C4-2B (cell line): Measurements from ENCODE around the gene ST7L.

Experiments used
- H3K27ac ChIP-seq: fragments of 450-650 bp; 2 replicates; pipeline ENCODE4 v1.5.1; 2017
- ZFX ChIP-seq: fragments of 450-650 bp; IDR thresholded peaks from 2 replicates; pipeline ENCODE4 v1.6.1; 2017
- TF ChIP-seq, protein P1 (sequence below): fragments of 450-650 bp; conservative IDR thresholded peaks from 2 replicates; pipeline ENCODE4 v1.5.1; 2017; ENCODE audit warnings: mild to moderate bottlenecking

ST7L gene

DNA sequence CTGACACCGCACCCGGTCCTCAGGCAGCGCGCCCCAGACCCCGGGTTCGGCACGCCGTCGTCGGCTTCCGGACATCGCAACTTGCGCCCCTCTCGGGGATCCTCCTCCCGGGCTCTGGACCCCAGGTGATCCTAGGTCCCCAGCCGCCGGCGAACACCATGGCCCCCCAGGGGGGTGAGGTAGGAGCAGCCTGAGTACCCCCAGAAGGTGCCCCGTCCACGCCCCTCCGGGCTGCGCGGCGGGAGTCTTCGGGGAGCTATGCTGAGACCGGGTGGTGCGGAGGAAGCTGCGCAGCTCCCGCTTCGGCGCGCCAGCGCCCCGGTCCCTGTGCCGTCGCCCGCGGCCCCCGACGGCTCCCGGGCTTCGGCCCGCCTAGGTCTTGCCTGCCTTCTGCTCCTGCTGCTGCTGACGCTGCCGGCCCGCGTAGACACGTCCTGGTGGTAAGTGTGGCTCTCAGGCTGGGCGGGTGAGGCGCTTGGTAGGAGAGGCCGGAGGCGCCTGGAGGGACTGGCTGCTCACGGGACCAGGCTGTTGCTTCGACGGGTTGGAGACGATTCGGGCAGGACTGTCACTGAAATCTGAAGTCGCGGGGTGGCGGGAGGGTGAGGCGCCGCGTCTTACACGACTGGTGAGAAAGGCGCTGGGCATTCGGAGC, 109.8 kb downstream of the ST7L start:
- no peak for TF ChIP-seq ZFX
- TF ChIP-seq, protein P1, sequence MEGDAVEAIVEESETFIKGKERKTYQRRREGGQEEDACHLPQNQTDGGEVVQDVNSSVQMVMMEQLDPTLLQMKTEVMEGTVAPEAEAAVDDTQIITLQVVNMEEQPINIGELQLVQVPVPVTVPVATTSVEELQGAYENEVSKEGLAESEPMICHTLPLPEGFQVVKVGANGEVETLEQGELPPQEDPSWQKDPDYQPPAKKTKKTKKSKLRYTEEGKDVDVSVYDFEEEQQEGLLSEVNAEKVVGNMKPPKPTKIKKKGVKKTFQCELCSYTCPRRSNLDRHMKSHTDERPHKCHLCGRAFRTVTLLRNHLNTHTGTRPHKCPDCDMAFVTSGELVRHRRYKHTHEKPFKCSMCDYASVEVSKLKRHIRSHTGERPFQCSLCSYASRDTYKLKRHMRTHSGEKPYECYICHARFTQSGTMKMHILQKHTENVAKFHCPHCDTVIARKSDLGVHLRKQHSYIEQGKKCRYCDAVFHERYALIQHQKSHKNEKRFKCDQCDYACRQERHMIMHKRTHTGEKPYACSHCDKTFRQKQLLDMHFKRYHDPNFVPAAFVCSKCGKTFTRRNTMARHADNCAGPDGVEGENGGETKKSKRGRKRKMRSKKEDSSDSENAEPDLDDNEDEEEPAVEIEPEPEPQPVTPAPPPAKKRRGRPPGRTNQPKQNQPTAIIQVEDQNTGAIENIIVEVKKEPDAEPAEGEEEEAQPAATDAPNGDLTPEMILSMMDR: no peak
- no peak overlapping the region for H3K27ac ChIP-seq

DNA sequence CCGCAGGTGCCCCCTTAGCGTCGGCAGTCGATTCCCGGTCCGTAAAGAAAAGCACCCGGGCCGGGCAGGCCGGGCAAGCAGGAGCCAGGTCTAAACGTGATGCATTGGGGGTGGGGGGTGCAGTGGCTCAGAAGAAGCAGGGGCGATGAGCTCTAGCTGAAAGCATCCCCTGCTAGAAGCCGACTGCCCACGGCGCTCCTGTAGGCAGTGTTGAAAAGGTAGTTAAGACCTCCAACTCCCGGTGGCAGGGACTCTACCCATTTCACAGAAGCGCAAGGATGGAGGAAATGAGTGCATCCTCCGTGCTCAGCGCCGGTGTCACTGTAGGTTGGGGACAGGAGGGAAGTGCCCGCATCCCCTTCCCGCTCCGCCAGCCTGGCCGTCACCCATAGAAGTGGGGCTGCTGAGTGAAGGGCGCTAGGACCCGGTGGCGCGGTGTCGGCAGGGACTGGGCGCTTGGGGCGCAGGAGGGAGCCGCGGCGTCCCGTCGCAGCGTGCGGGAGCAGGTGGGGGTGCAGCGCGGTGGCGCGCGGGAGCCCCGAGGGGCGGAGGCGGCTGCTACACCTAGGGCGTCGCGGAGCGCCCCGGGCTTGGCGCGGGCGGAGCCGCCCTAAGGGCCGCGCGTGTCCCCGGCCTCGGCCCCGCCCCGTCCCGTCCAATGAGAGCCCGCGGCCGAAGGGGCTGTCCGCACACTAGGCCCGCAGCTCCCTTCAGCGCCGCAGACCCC, 110.5 kb downstream of the ST7L start, which contains the start of gene WNT2B:
Gene WNT2B (plus strand): TSS at position 688 of the 727 bp plus-strand sequence. CDS start 298 bp downstream, outside the sequence.
- TF ChIP-seq, protein P1: no peak
- TF ChIP-seq ZFX: no peak
- no peak within 1 kb of the TSS for H3K27ac ChIP-seq

DNA sequence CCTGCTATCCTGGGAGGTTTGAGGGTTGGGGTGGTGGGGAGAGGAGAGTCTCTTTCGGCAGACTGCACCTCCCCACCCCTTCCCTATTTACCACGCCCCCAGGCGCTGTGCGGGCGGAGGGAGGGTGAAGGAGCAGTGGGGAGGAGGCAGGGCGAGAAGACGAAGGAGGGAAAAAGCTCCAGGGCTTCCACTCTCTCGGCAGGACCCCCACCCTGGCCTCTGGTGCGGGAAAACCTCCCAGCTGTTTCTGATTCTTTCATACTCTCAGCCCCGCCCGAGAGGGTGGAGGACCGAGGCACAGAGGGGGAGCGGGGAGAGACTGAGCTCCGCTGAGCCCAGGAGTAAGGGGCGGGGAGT, 111.0 kb downstream of the ST7L start:
- H3K27ac ChIP-seq: no peak overlapping the region
- no peak for TF ChIP-seq ZFX

DNA sequence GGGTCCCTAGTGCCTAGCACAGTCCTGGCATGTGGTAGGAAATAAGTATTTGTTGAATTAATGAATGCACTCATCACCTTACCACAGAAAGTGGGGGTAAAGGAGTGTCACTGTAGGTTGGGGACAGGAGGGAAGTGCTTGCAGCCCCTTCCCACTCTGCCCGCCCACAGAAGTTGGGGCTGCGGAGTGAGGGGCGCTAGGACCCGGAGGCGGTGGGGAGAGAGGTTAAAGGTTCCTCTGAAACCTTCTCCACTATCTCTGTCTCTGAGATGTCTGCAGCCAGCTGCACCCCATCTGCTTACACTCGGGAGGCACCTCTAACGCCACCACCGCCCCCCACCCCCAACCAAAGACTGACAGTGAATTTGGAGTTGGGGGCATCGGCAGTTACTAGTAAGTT, 111.6 kb downstream of the ST7L start:
- TF ChIP-seq, protein P1: no peak
- no peak for TF ChIP-seq ZFX

DNA sequence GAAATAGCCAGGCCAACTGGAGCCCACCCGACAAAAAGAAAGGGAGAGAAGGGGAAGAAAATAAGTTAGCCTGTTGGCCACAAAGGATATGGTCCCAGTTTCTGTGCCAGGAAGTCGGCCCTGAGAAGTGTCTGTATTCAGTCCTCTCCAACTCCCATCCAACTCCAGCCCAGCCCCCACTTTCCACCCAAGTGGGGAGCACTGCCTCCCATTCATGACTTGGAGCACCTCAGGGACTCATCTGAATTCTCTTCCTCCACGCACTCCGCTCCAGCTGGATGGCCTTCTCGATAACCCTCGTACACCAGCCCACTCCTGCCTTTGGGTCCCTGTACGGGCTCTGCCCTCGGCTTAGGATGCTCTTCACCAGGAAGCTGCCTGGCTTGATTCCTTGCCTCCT, 112.2 kb downstream of the ST7L start:
- H3K27ac ChIP-seq: no peak overlapping the region
- TF ChIP-seq ZFX: no peak
- TF ChIP-seq, protein P1: no peak

More for the DNA sequence above, 111.6 kb downstream of the ST7L start:
- no peak overlapping the region for H3K27ac ChIP-seq

DNA sequence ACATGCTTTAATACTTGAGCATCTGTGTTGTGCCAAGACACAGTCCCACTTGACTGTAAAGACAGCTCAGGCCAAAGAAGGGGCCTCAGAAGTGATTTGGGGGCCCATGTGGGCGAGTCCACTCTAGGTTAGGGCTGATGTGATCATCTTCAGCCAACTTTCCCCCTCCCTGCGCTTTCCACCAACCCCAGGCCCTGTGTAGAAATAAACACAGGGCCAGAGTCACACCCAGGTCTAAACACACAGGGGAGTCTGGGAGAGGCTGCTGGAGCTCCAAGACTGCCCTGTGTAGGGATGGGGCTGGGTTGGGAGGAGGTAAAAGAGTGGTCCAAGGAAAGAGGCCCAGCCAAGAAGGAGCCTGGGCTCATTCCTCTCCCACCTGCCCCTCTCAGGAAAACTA, 112.6 kb downstream of the ST7L start:
- H3K27ac ChIP-seq: no peak overlapping the region
- TF ChIP-seq, protein P1: no peak
- no peak for TF ChIP-seq ZFX

DNA sequence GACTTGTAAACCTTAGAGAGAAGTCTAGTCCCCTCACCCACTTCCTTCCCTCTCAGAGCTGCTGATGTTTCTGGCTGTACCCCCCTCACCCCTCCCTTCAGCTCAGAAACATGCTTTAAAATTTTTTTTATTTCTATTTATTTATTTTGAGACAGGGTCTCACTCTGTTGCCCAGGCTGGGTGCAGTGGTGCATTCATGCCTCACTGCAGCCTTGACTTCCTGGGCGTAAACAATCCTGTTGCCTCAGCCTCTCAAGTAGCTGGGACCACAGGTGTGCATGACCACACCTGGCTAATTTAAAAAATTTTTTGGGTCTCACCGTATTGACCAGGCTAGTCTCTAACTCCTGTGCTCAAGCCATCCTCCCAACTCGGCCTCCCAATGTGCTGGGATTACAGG, 113.1 kb downstream of the ST7L start:
- TF ChIP-seq, protein P1: no peak
- no peak for TF ChIP-seq ZFX
- H3K27ac ChIP-seq: no peak overlapping the region
